Fibroblast of the aortic adventitia (primary cell): ENCODE data around the gene ZCCHC7. TPM values are rescaled to one million over a fixed set of nuclear protein-coding genes. Genes with fewer than 3 reads are reported as not detected.

Source experiments
- DNase-seq: peaks from one replicate; pipeline ENCODE4 v3.0.0-alpha.2; 2010; ENCODE audit warnings: low read depth
- H3K4me3 ChIP-seq: 2 replicates; pipeline ENCODE4 v1.5.1; 2011; ENCODE audit warnings: low read depth, mild to moderate bottlenecking, control low read depth, low read length, moderate library complexity
- total RNA-seq: library from RNA; depleted of rRNA; stranded (reverse); fragments of >200 nt; gene quantifications from 2 replicates; pipeline ENCODE4 v1.2.3, GENCODE V29; 2012; ENCODE audit warnings: low replicate concordance
- TF ChIP-seq, protein P1 (sequence below): IDR thresholded peaks from 2 replicates; pipeline ENCODE4 v1.5.1; 2011; ENCODE audit warnings: mild to moderate bottlenecking, low read length, control low read depth, inconsistent platforms; ENCODE audit not compliant: insufficient read depth

ZCCHC7 gene
- total RNA-seq, 1 donor, result 31.8 TPM

DNA sequence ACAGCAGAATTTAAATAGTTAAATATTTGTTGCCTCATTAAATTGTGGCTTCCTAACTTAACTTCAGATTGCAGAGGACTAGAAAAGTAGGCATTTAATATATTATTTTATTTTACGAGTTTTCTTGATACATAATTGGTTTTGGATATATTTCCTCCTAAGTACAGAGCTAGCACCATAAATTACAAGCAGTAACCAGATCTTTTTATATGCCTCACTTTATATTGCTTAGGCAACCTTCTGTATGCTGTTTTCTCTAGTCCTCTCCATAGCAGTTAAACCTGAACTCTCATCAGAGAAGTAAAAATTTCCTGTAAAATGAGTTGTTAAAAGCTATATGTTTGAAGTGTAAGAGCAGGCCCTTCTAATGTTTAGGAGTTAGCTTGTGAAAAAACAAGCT, 144.2 kb downstream of the ZCCHC7 start:
- TF ChIP-seq, protein P1, sequence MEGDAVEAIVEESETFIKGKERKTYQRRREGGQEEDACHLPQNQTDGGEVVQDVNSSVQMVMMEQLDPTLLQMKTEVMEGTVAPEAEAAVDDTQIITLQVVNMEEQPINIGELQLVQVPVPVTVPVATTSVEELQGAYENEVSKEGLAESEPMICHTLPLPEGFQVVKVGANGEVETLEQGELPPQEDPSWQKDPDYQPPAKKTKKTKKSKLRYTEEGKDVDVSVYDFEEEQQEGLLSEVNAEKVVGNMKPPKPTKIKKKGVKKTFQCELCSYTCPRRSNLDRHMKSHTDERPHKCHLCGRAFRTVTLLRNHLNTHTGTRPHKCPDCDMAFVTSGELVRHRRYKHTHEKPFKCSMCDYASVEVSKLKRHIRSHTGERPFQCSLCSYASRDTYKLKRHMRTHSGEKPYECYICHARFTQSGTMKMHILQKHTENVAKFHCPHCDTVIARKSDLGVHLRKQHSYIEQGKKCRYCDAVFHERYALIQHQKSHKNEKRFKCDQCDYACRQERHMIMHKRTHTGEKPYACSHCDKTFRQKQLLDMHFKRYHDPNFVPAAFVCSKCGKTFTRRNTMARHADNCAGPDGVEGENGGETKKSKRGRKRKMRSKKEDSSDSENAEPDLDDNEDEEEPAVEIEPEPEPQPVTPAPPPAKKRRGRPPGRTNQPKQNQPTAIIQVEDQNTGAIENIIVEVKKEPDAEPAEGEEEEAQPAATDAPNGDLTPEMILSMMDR, result no peak
- no peak for DNase-seq
- no peak overlapping the region for H3K4me3 ChIP-seq

DNA sequence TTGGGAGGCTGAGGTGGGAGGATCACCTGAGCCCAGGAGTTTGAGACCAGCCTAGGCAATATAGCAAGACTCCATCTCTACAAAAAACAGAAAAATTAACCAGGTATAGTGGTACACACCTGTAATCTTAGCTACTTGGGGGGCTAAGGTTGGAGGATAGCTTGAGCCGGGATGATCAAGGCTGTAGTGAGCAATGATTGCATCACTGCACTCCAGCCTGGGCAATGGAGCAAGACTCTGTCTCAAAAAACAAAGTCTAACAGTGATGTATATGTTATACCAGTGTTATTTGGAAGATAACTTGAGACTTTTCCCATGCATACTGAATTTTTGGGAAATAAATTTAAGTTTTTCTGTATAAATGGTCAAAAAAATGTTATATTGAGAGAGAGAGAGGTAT, 146.3 kb downstream of the ZCCHC7 start:
- TF ChIP-seq, protein P1, result no peak
- DNase-seq, result no peak
- no peak overlapping the region for H3K4me3 ChIP-seq

DNA sequence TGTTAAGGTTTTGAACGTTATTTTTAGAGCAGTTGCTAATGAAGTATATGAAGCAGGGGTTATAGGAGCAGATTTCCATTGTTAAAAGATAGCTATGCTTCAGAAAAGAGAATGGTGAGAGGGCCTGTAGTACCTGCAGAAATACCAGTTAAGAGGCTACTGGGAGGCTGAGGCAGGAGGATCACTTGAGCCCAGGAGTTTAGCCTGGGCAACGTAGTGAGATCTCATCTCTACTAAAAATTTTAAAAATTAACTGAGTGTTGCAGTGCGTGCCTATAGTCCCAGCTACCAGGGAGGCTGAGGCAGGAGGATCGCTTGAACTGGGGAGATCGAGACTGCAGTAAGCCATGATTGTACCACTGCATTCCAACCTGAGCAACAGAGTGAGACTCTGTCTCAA, 148.8 kb downstream of the ZCCHC7 start:
- no peak overlapping the region for H3K4me3 ChIP-seq
- TF ChIP-seq, protein P1, result no peak
- DNase-seq, result no peak

DNA sequence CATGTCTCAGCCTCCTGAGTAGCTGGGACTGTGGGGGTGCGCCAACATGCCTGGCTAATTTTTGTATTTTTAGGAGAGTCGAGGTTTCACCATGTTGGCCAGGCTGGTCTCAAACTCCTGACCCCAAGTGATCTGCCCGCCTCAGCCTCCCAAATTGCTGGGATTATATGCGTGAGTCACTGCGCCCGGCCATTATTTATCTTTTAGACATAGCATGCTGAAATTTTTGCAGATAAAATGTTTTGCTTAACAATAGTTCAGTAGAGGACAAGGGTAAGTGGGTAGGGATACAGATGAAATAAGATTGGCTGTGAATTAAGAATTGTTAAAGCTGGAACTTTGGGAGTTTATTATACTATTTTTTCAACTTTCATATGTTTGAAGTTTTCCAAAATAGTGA, 151.3 kb downstream of the ZCCHC7 start:
- DNase-seq, result peak; percentile 36
- H3K4me3 ChIP-seq, result no peak overlapping the region
- TF ChIP-seq, protein P1, result no peak

DNA sequence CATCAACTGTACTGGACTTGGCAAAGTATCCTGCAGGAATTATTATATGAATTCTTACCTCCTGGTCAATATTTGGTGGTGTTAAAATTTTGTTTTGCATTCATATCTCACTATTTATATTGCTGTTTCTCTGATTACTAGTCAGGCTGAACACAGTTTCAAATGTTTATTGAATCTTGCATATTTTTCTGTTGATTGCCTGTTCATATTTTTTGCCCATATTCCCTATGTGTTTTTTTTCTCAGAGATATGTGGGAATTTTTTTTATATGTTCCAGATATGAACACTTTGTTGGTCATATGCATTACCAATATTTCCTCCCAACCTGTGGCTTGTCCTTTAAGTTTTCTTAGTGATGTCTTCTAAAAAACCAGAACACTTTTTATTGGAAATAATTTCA, 153.2 kb downstream of the ZCCHC7 start:
- DNase-seq, result no peak
- TF ChIP-seq, protein P1, result no peak
- no peak overlapping the region for H3K4me3 ChIP-seq

DNA sequence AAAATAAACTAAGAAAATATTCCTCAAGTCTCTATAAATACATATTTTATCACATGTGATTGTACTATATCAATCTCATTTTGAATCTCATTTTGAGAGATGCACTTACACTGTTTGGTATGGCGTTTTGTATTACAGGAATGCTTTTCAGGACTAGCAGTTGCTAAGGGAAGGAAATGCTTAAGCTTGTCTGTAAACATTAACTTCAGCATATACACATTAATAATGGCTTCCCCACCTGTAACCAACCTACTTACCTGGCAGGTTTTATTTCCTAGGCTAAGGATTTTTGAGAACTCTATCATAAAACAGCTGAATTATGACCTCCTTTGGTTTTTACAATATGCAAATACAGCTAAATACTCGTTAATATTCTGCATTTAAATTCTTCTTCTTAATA, 161.2 kb downstream of the ZCCHC7 start:
- TF ChIP-seq, protein P1, result no peak
- DNase-seq, result no peak
- no peak overlapping the region for H3K4me3 ChIP-seq

DNA sequence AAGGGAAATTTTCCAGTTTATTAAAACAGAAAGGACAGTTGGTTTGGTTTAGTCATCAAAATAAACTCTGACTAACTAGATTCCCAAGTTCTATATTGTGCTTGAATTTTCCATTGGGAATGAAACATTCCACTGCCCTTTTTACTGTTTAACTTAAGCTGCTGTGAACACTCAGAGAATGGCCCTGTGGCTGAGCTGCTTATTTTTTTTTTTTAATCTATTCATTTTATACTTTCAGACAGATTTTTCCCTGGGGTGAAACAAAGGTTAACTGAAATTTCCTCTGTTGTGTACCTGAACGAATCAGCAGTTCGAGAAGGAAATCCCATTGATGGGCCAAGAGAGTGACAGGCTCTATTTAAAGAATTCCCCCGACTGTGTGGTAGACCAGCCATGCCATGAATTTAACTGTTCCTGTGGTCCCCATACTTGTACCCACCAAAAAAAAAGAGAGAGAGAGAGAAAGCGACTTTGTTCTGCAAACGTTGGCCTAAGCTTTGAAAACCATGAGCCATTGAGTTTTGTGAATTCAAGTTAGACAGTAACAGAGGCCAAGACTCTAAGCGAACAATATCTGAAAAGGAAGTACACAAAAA, 163.5 kb downstream of the ZCCHC7 start:
- peak; percentile 77 for DNase-seq
- H3K4me3 ChIP-seq, result no peak overlapping the region
- TF ChIP-seq, protein P1, result no peak
